Stimulated activated naive B cell treated with anti-CD40 and anti-IgM and Interleukin-4, amounts not matched to agents 10 μg/mL and 1 μg/mL and 100 μg/mL, for 72 hours (primary cell): ENCODE data around the gene POM121C.
A peak's percentile ranks its signal among the peaks of the same experiment; 100 is the strongest.
"Not testable (repeated sequence)": the region's sequence is repeated elsewhere in the genome, so short reads cannot be mapped to it uniquely, and the experiment has no call there.

ENCODE experiments used
- ATAC-seq, 2 donors: fragments of 150-1000 bp; cut with Tn5 transposase; replicated peaks; 2 replicates each; pipeline ENCODE4 v1.10.0; 2021; ENCODE audit warnings: moderate library complexity in 1 of 2
- DNase-seq: peaks from one replicate; pipeline ENCODE4 v3.0.0; 2021
- H3K27ac Mint-ChIP-seq: one replicate; pipeline ENCODE4 v1.8.0; 2022; ENCODE audit warnings: mild to moderate bottlenecking, mixed read lengths
- H3K27me3 Mint-ChIP-seq, 2 donors: one replicate each; pipeline ENCODE4 v1.8.0; 2022; ENCODE audit warnings: mixed read lengths in 2 of 2
- H3K36me3 Mint-ChIP-seq, 2 donors: one replicate each; pipeline ENCODE4 v1.8.0; 2022; ENCODE audit warnings: mixed read lengths in 2 of 2, mild to moderate bottlenecking in 1 of 2
- H3K4me1 Mint-ChIP-seq, 2 donors: one replicate each; pipeline ENCODE4 v1.8.0; 2022; ENCODE audit warnings: mixed read lengths in 2 of 2, mild to moderate bottlenecking in 1 of 2
- H3K4me3 Mint-ChIP-seq, 2 donors: one replicate each; pipeline ENCODE4 v1.8.0; 2022; ENCODE audit warnings: mild to moderate bottlenecking in 2 of 2, mixed read lengths in 2 of 2, moderate library complexity in 1 of 2
- H3K9me3 Mint-ChIP-seq, 2 donors: one replicate each; pipeline ENCODE4 v1.8.0; 2022; ENCODE audit warnings: mixed read lengths in 2 of 2, mild to moderate bottlenecking in 1 of 2

Gene POM121C

GRCh38 chr7:75460541-75460940 is 25.6 kb downstream of the POM121C start:
- not testable (repeated sequence) for H3K27ac Mint-ChIP-seq, H3K9me3 Mint-ChIP-seq, ATAC-seq, DNase-seq, H3K27me3 Mint-ChIP-seq, H3K4me1 Mint-ChIP-seq, H3K4me3 Mint-ChIP-seq, H3K36me3 Mint-ChIP-seq

GRCh38 chr7:75458034-75458433 is 28.1 kb downstream of the POM121C start:
- not testable (repeated sequence) for H3K4me3 Mint-ChIP-seq, H3K9me3 Mint-ChIP-seq, H3K27ac Mint-ChIP-seq, DNase-seq, H3K4me1 Mint-ChIP-seq, H3K27me3 Mint-ChIP-seq, ATAC-seq
- H3K36me3 Mint-ChIP-seq: peaks cover 2 to 10% of the 10 kb centered on the region in 2 donors

- not testable (repeated sequence) for H3K27me3 Mint-ChIP-seq, DNase-seq, ATAC-seq, H3K4me1 Mint-ChIP-seq, H3K9me3 Mint-ChIP-seq, H3K27ac Mint-ChIP-seq, H3K4me3 Mint-ChIP-seq
- H3K36me3 Mint-ChIP-seq: peaks cover 2 to 10% of the 10 kb centered on the region in 2 donors
Observed at GRCh38 chr7:75456403-75456802, 29.7 kb downstream of the POM121C start.

- H3K4me1 Mint-ChIP-seq, H3K27me3 Mint-ChIP-seq, H3K4me3 Mint-ChIP-seq, DNase-seq, H3K9me3 Mint-ChIP-seq, H3K27ac Mint-ChIP-seq, H3K36me3 Mint-ChIP-seq: not testable (repeated sequence)
- peak; percentile 97 to 98 for ATAC-seq
Observed at GRCh38 chr7:75452494-75452955, 33.6 kb downstream of the POM121C start.

- DNase-seq, H3K27me3 Mint-ChIP-seq, H3K4me1 Mint-ChIP-seq, H3K36me3 Mint-ChIP-seq, H3K27ac Mint-ChIP-seq, H3K4me3 Mint-ChIP-seq, ATAC-seq, H3K9me3 Mint-ChIP-seq: not testable (repeated sequence)
Observed at GRCh38 chr7:75449946-75450345, 36.2 kb downstream of the POM121C start.

- H3K27me3 Mint-ChIP-seq: not testable (repeated sequence)
- peak; percentile 34 for DNase-seq
Observed at GRCh38 chr7:75442465-75443111, 43.5 kb downstream of the POM121C start.

GRCh38 chr7:75442101-75442464 is 44.0 kb downstream of the POM121C start:
- peak overlapping the region; percentile 84 to 86 for H3K4me3 Mint-ChIP-seq
- not testable (repeated sequence) for H3K27me3 Mint-ChIP-seq, DNase-seq, H3K9me3 Mint-ChIP-seq, H3K4me1 Mint-ChIP-seq
- H3K36me3 Mint-ChIP-seq: peaks cover 13 to 14% of the 10 kb centered on the region in 2 donors
- H3K27ac Mint-ChIP-seq: peak overlapping the region; percentile 95
- ATAC-seq: peak; percentile 60 to 64

More at GRCh38 chr7:75442465-75443111, 43.5 kb downstream of the POM121C start:
- Mint-ChIP-seq H3K27ac (peak overlapping the region; percentile 96), H3K4me3 (peak overlapping the region; percentile 82 to 91), H3K36me3 (peaks cover 13 to 14% of the 10 kb centered on the region in 2 donors)
- not testable (repeated sequence) for H3K9me3 Mint-ChIP-seq, H3K4me1 Mint-ChIP-seq
- ATAC-seq: peak; percentile 96 to 97

- not testable (repeated sequence) for H3K9me3 Mint-ChIP-seq, DNase-seq, H3K27me3 Mint-ChIP-seq, H3K27ac Mint-ChIP-seq, H3K4me3 Mint-ChIP-seq, H3K4me1 Mint-ChIP-seq, ATAC-seq
- H3K36me3 Mint-ChIP-seq: peaks cover 20 to 25% of the 10 kb centered on the region in 2 donors
Observed at GRCh38 chr7:75439000-75439399, 47.1 kb downstream of the POM121C start.

- H3K4me3 Mint-ChIP-seq, H3K27ac Mint-ChIP-seq, ATAC-seq, H3K27me3 Mint-ChIP-seq, DNase-seq, H3K9me3 Mint-ChIP-seq: not testable (repeated sequence)
- Mint-ChIP-seq H3K4me1 (peaks cover 13 to 18% of the 10 kb centered on the region in 2 donors), H3K36me3 (peaks cover 15 to 26% of the 10 kb centered on the region in 2 donors)
Observed at GRCh38 chr7:75423481-75423880, 62.6 kb downstream of the POM121C start.

- peaks cover 15 to 20% of the 10 kb centered on the region in 2 donors for H3K36me3 Mint-ChIP-seq
- DNase-seq, H3K4me1 Mint-ChIP-seq, H3K27ac Mint-ChIP-seq, ATAC-seq, H3K9me3 Mint-ChIP-seq, H3K4me3 Mint-ChIP-seq, H3K27me3 Mint-ChIP-seq: not testable (repeated sequence)
Observed at GRCh38 chr7:75421798-75422710, 64.0 kb downstream of the POM121C start.

- H3K4me3 Mint-ChIP-seq, ATAC-seq, H3K4me1 Mint-ChIP-seq, DNase-seq, H3K9me3 Mint-ChIP-seq, H3K27me3 Mint-ChIP-seq: not testable (repeated sequence)
- Mint-ChIP-seq H3K36me3 (peaks cover 15 to 20% of the 10 kb centered on the region in 2 donors), H3K27ac (peak overlapping the region; percentile 76)
Observed at GRCh38 chr7:75420152-75420551, 65.9 kb downstream of the POM121C start.

- DNase-seq: not testable (repeated sequence)
- H3K36me3 Mint-ChIP-seq: peaks cover 14 to 20% of the 10 kb centered on the region in 2 donors
Observed at GRCh38 chr7:75419693-75420092, 66.4 kb downstream of the POM121C start.

GRCh38 chr7:75419210-75419609 is 66.9 kb downstream of the POM121C start:
- H3K27ac Mint-ChIP-seq: peak overlapping the region; percentile 84
- not testable (repeated sequence) for H3K4me1 Mint-ChIP-seq, H3K4me3 Mint-ChIP-seq, H3K27me3 Mint-ChIP-seq, ATAC-seq, DNase-seq, H3K9me3 Mint-ChIP-seq
- H3K36me3 Mint-ChIP-seq: peaks cover 14 to 18% of the 10 kb centered on the region in 2 donors

More at GRCh38 chr7:75419693-75420092, 66.4 kb downstream of the POM121C start:
- H3K27me3 Mint-ChIP-seq, ATAC-seq, H3K9me3 Mint-ChIP-seq, H3K4me1 Mint-ChIP-seq, H3K4me3 Mint-ChIP-seq: not testable (repeated sequence)
- peak overlapping the region; percentile 76 for H3K27ac Mint-ChIP-seq

GRCh38 chr7:75418292-75418858 is 67.7 kb downstream of the POM121C start:
- H3K4me1 Mint-ChIP-seq: not testable (repeated sequence)

More at GRCh38 chr7:75418292-75418858, 67.7 kb downstream of the POM121C start:
- H3K36me3 Mint-ChIP-seq: peaks cover 13 to 16% of the 10 kb centered on the region in 2 donors
- DNase-seq, ATAC-seq, H3K27me3 Mint-ChIP-seq, H3K4me3 Mint-ChIP-seq, H3K9me3 Mint-ChIP-seq, H3K27ac Mint-ChIP-seq: not testable (repeated sequence)
